ENCODE data around the gene RTN4IP1. TPM values are rescaled to one million over a fixed set of nuclear protein-coding genes. Genes with fewer than 3 reads are reported as not detected.

RTN4IP1 gene
- polyA plus RNA-seq, 1 of the 3 experiments (the other 2 are of a cell fraction) = 4.3 TPM

DNA sequence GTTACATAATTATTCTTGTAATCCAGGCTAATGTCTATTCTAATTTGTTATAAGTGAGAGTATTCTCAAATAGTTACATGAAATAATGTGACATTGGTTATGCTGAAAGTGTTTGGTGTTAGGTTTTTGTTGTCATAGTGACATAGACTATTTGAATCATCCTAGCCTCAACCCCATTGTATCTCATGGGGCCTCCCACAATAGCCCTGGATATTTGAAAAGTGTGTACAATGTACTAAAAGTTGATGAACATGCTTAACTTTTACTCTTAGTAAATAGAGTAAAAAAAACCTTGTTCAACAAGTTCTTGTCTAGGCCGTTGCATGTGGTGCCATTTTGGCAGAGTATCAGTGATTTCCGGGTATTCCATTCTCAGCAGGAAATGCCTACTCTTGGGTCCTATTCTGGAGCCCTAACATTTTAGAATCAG, 83.0 kb downstream of the RTN4IP1 start:
- Histone ChIP-seq H3K79me2 (ENCODE audit: insufficient read depth) (peaks cover 6% of the 10 kb centered on the region), H3K9me3 (no peaks in the 10 kb centered on the region), H3K27me3 (ENCODE audit: insufficient read depth) (no peaks in the 10 kb centered on the region), H2AFZ (ENCODE audit: low read depth) (peak overlapping the region; percentile 15; the same call in 1 of the 2 replicates), H3K4me1 (ENCODE audit: control insufficient read depth in 1 of 2, insufficient read depth in 2 of 2, low read depth in 1 of 2, low read length in 1 of 2) (peaks cover 0 to 24% of the 10 kb centered on the region in 2 experiments; a peak in 3 of 4 replicates), H3K4me2 (peak overlapping the region; percentile 38), H3K9me2 (no peaks in the 10 kb centered on the region), H3K9ac (peak overlapping the region; percentile 63; the same call in 1 of the 2 replicates), H3K27ac (ENCODE audit: low read depth in 2 of 2, low read length in 1 of 2) (peak overlapping the region; percentile 81 to 99), H4K20me1 (ENCODE audit: insufficient read depth) (no peaks in the 10 kb centered on the region), H3F3A (replicated peaks; ENCODE audit: insufficient read depth) (peaks cover 43% of the 10 kb centered on the region), H3K36me3 (replicated peaks in 1 of 2; ENCODE audit: control insufficient read depth in 1 of 2, insufficient read depth in 2 of 2, low read length in 1 of 2) (peaks cover 20 to 50% of the 10 kb centered on the region in 2 experiments), H3K4me3 (ENCODE audit: low read depth in 2 of 2, low read length in 1 of 2) (no peak overlapping the region)
- POLR2A ChIA-PET = no interaction called here
- CTCF ChIA-PET = interaction anchor here (1.1 to 1.8 kb wide), 2 partner anchors 21 to 207 kb away, joined by 3 to 5 read pairs; no protein-coding TSS in a partner anchor
- WGBS (ENCODE audit: low lambda C conversion rate) = 15% methylated on average over 2 of the region's 2 CpGs
- no peak for TF ChIP-seq CTCF (IDR thresholded peaks at IDR 0.05)
- peak; percentile 70; the same call in 1 of the 2 replicates for TF ChIP-seq YY1 (IDR thresholded peaks at IDR 0.05; ENCODE audit: low read depth)
- no peak for DNase-seq

DNA sequence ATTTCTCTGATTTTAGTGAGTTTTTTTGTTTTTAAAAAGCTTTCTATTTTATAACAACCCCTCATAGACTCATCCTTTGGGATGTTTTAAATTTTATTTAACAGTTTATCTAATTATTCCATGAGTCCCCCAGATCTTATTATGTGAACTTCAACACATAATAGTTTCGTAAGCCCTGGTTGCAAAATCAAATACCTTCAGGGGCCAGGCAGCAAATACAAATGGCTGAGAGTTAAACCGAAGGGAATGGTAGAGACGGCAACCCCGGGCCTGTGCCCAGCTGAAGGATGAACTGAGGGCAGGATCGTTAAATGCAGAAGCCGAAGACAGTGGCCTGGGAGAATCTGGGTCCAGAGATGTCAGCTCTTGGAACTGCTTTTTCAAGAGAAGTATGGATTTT, 88.4 kb downstream of the RTN4IP1 start:
- Histone ChIP-seq H4K20me1 (ENCODE audit: insufficient read depth) (no peaks in the 10 kb centered on the region), H3K27me3 (ENCODE audit: insufficient read depth) (no peaks in the 10 kb centered on the region), H3K4me2 (no peak overlapping the region), H3K79me2 (ENCODE audit: insufficient read depth) (no peaks in the 10 kb centered on the region), H3K9me3 (no peaks in the 10 kb centered on the region), H3F3A (replicated peaks; ENCODE audit: insufficient read depth) (peaks cover 28% of the 10 kb centered on the region), H2AFZ (ENCODE audit: low read depth) (no peak overlapping the region), H3K9me2 (no peaks in the 10 kb centered on the region), H3K4me3 (ENCODE audit: low read depth in 2 of 2, low read length in 1 of 2) (no peak overlapping the region), H3K27ac (ENCODE audit: low read depth in 2 of 2, low read length in 1 of 2) (peak overlapping the region in 1 of 2 experiments; percentile 55; a peak in 1 of 4 replicates), H3K36me3 (replicated peaks in 1 of 2; ENCODE audit: control insufficient read depth in 1 of 2, insufficient read depth in 2 of 2, low read length in 1 of 2) (peaks cover 16 to 40% of the 10 kb centered on the region in 2 experiments), H3K9ac (no peak overlapping the region), H3K4me1 (ENCODE audit: control insufficient read depth in 1 of 2, insufficient read depth in 2 of 2, low read depth in 1 of 2, low read length in 1 of 2) (peaks cover 0 to 22% of the 10 kb centered on the region in 2 experiments)
- POLR2A ChIA-PET = no interaction called here
- CTCF ChIA-PET = interaction anchor here (0.6 to 2.2 kb wide), 5 partner anchors 10 to 457 kb away, joined by 3 to 7 read pairs (median 3); no protein-coding TSS in a partner anchor
- no peak for DNase-seq
- 96% methylated on average over 6 of the region's 6 CpGs for WGBS (ENCODE audit: low lambda C conversion rate)
- TF ChIP-seq FOSL2 (IDR thresholded peaks at IDR 0.05; ENCODE audit: borderline replicate concordance, low read depth) = no peak
- no peak for TF ChIP-seq SIN3A (IDR thresholded peaks at IDR 0.05; ENCODE audit: borderline replicate concordance, low read depth, low read length)
- no peak for TF ChIP-seq CTCF (IDR thresholded peaks at IDR 0.05)
- TF ChIP-seq NFIC (IDR thresholded peaks at IDR 0.05; ENCODE audit: borderline replicate concordance) = no peak

DNA sequence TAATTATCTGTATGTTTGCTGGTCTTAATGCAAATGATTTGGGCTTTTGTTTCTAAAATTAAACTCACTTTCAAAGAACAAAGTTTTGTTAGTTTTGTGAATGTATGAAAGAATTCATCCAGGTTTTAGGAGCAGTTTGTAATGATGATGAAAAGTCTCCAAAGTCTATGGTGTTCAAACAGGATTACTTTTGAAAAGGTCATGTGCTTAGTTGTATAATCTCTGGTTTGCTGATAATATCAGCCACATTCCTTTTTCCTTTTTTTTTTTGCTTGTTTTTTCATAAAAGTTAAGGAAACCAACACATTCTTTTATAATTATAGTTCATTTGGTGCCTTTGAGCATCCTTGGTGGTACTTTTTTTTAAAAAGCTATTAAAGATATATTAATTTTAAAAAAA, 88.9 kb downstream of the RTN4IP1 start:
- CTCF ChIA-PET = interaction anchor here (0.6 to 2.2 kb wide), 5 partner anchors 10 to 457 kb away, joined by 3 to 7 read pairs (median 3); no protein-coding TSS in a partner anchor
- POLR2A ChIA-PET = no interaction called here
- H3K4me3 ChIP-seq (ENCODE audit: low read depth in 2 of 2, low read length in 1 of 2) = no peak overlapping the region

More for the DNA sequence above, 88.9 kb downstream of the RTN4IP1 start:
- H3K9ac ChIP-seq = no peak overlapping the region
- H3K4me2 ChIP-seq = no peak overlapping the region
- H3K36me3 ChIP-seq (replicated peaks in 1 of 2; ENCODE audit: control insufficient read depth in 1 of 2, insufficient read depth in 2 of 2, low read length in 1 of 2) = peaks cover 16 to 39% of the 10 kb centered on the region in 2 experiments
- peak overlapping the region in 1 of 2 experiments; percentile 55; a peak in 2 of 4 replicates for H3K27ac ChIP-seq (ENCODE audit: low read depth in 2 of 2, low read length in 1 of 2)
- H3K27me3 ChIP-seq (ENCODE audit: insufficient read depth) = no peaks in the 10 kb centered on the region
- peaks cover 0 to 18% of the 10 kb centered on the region in 2 experiments for H3K4me1 ChIP-seq (ENCODE audit: control insufficient read depth in 1 of 2, insufficient read depth in 2 of 2, low read depth in 1 of 2, low read length in 1 of 2)
- DNase-seq = no peak
- no peaks in the 10 kb centered on the region for H3K79me2 ChIP-seq (ENCODE audit: insufficient read depth)
- H3F3A ChIP-seq (replicated peaks; ENCODE audit: insufficient read depth) = peaks cover 23% of the 10 kb centered on the region
- TF ChIP-seq TCF12 (IDR thresholded peaks at IDR 0.05) = peak; percentile 11; the same call in 1 of the 2 replicates
- TF ChIP-seq TAF1 (IDR thresholded peaks at IDR 0.05; ENCODE audit: borderline replicate concordance, low read depth, low read length) = no peak
- peak in 1 of 2 experiments; percentile 28; a peak in 1 of 4 replicates for TF ChIP-seq EP300 (IDR thresholded peaks at IDR 0.05; ENCODE audit: borderline replicate concordance in 1 of 2, low read depth in 1 of 2, low read length in 1 of 2)
- 0 out of 2 replicates have a peak, but pooled peaks have one; percentile 22 for TF ChIP-seq TEAD4 (IDR thresholded peaks at IDR 0.05; ENCODE audit: borderline replicate concordance, insufficient read depth)
- H3K9me3 ChIP-seq = no peaks in the 10 kb centered on the region
- peak overlapping the region; percentile 2; the same call in 1 of the 2 replicates for H2AFZ ChIP-seq (ENCODE audit: low read depth)
- H4K20me1 ChIP-seq (ENCODE audit: insufficient read depth) = no peaks in the 10 kb centered on the region
- no peaks in the 10 kb centered on the region for H3K9me2 ChIP-seq

Measured in SK-N-SH (cell line).